ENCODE measurements around the gene QRICH1.

Gene QRICH1

GRCh38 chr3:49093853-49094767 lies at the start of gene QRICH1:
TSS of gene QRICH1 (minus strand) at chr3:49094071. CDS start at chr3:49077017, 17,054 bp downstream.
- peak within 1 kb of the TSS; percentile 97 for H3K4me3 ChIP-seq (ENCODE audit: control insufficient read depth, low read depth, low read length)
- peak; percentile 97 for DNase-seq (ENCODE audit: low read depth)
- TF ChIP-seq, protein P1, sequence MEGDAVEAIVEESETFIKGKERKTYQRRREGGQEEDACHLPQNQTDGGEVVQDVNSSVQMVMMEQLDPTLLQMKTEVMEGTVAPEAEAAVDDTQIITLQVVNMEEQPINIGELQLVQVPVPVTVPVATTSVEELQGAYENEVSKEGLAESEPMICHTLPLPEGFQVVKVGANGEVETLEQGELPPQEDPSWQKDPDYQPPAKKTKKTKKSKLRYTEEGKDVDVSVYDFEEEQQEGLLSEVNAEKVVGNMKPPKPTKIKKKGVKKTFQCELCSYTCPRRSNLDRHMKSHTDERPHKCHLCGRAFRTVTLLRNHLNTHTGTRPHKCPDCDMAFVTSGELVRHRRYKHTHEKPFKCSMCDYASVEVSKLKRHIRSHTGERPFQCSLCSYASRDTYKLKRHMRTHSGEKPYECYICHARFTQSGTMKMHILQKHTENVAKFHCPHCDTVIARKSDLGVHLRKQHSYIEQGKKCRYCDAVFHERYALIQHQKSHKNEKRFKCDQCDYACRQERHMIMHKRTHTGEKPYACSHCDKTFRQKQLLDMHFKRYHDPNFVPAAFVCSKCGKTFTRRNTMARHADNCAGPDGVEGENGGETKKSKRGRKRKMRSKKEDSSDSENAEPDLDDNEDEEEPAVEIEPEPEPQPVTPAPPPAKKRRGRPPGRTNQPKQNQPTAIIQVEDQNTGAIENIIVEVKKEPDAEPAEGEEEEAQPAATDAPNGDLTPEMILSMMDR (conservative IDR thresholded peaks at IDR 0.05; ENCODE audit: control insufficient read depth, insufficient read depth, low read depth, low read length), result peak; percentile 68

DNA sequence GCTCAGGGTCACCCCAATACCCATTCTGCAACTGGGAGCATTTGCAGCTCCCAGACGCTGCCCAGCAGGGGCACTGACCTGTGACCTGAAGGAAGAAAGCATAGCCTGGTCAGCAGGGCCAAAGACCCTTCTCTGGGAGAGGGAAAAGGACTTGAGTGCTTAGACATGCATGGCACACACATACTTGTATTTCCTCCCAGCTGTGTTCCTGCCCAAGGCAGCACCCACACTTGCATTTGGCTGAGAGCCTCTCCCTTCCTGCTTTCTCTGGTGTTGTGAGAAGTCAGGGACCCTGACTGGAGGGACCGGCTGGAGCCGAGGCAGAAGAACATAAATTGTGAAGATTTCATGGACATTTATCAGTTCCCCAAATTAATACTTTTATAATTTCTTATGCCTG lies 46.2 kb upstream of the QRICH1 start:
- TF ChIP-seq, protein P1 (conservative IDR thresholded peaks at IDR 0.05; ENCODE audit: control insufficient read depth, insufficient read depth, low read depth, low read length), result no peak
- DNase-seq (ENCODE audit: low read depth), result no peak
- no peak overlapping the region for H3K4me3 ChIP-seq (ENCODE audit: control insufficient read depth, low read depth, low read length)

GRCh38 chr3:49135499-49135898 lies 41.6 kb upstream of the QRICH1 start:
- no peak overlapping the region for H3K4me3 ChIP-seq (ENCODE audit: control insufficient read depth, low read depth, low read length)
- no peak for DNase-seq (ENCODE audit: low read depth)
- TF ChIP-seq, protein P1 (conservative IDR thresholded peaks at IDR 0.05; ENCODE audit: control insufficient read depth, insufficient read depth, low read depth, low read length), result no peak

DNA sequence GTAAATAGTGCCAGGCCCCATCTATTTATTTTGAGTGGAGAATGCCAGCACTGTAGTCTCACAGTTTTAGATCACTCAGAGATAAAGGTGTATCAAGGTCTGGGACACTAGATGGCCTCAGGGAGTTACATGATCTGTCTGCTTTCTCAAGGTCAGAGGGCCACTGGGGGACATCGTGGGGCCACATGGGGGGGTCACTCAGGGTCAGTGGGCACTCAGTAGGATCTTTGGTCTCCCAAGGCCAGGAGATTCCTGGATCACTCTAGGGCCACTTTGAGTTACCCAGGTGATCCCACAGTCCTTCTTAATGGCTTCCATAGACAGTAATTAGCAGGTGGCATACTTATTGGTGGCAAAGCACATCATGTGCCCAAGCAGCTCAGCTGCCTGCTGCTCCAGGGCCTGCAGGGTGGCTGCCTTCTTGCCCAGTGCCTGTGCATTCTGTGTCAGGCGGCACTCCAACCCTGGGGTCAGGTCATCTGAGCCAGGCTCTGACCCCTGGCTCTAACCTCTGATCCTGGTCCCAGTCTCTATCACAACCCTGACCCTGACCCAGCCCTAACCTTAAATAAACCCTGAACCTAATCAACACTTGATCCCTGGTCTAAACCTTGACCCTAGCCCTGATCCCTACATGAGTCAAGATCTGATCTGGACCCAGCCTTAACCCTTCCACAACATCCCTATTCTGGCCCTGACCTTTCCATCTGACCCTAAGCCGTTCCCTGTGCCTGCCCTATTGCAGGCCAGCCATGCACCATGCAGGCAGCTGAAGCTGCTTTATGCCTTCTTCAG lies 40.8 kb upstream of the QRICH1 start:
- no peak for DNase-seq (ENCODE audit: low read depth)
- TF ChIP-seq, protein P1 (conservative IDR thresholded peaks at IDR 0.05; ENCODE audit: control insufficient read depth, insufficient read depth, low read depth, low read length), result no peak

GRCh38 chr3:49133226-49133951 lies 39.5 kb upstream of the QRICH1 start:
- peak overlapping the region; percentile 88 for H3K4me3 ChIP-seq (ENCODE audit: control insufficient read depth, low read depth, low read length)
- TF ChIP-seq, protein P1 (conservative IDR thresholded peaks at IDR 0.05; ENCODE audit: control insufficient read depth, insufficient read depth, low read depth, low read length), result no peak
- DNase-seq (ENCODE audit: low read depth), result peak; percentile 84

More for the DNA sequence above, 40.8 kb upstream of the QRICH1 start:
- H3K4me3 ChIP-seq (ENCODE audit: control insufficient read depth, low read depth, low read length), result no peak overlapping the region
